ENCODE data around the gene SVEP1. TPM values are rescaled to one million over a fixed set of nuclear protein-coding genes. Genes with fewer than 3 reads are reported as not detected.

The SVEP1 gene
- total and polyA plus RNA-seq, 2 of the 13 experiments (the other 11 are each of a cell fraction or from before 2014, with no cell fraction given) = not detected

- H3K4me2 ChIP-seq (ENCODE audit: low read depth, low read length) = no peak overlapping the region
- no TSS peak for BruUV-seq (replicated peaks)
- POLR2A ChIA-PET = no interaction called here
These were observed 3.6 kb downstream of the SVEP1 start for GRCh38 chr9:110575945-110576344.

GRCh38 chr9:110575169-110575568, 4.4 kb downstream of the SVEP1 start:
- intact Hi-C loops (cut with micrococcal nuclease; ENCODE audit: unreplicated experiment) (no loop called here), in situ Hi-C loops (cut with HindIII; ENCODE audit: extremely low pct_ligation_motif_present, low pct_unique_long_range_greater_than_20kb) (no loop called here)
- peaks cover 1 to 21% of the 10 kb centered on the region in 2 experiments; a peak in 2 of 5 replicates for H3K27me3 ChIP-seq (ENCODE audit: control insufficient read depth in 1 of 2, insufficient read depth in 2 of 2, low read length in 2 of 2)
- no peak for DNase-seq (ENCODE audit: low spot score)
- no peak for ATAC-seq
- no peaks in the 10 kb centered on the region for H4K20me1 ChIP-seq (ENCODE audit: insufficient read depth, low read length)
- no TSS peak for BruUV-seq (replicated peaks)
- no peaks in the 10 kb centered on the region for H3K79me2 ChIP-seq (ENCODE audit: insufficient read depth, low read length)
- H3K27ac ChIP-seq (ENCODE audit: extremely low read length, insufficient read depth, low read length) = no peak overlapping the region
- no peak overlapping the region for H2AFZ ChIP-seq (ENCODE audit: low read length)
- ChIA-PET CTCF (ENCODE audit: low intra/inter-chr PET ratio, low total read pairs) (no interaction called here), POLR2A (no interaction called here)
- H3K9ac ChIP-seq (ENCODE audit: insufficient read depth, low read depth, low read length) = no peak overlapping the region
- H3K36me3 ChIP-seq (replicated peaks in 1 of 2; ENCODE audit: control insufficient read depth in 1 of 2, insufficient read depth in 2 of 2, low read length in 2 of 2) = no peaks in the 10 kb centered on the region
- no peaks in the 10 kb centered on the region for H3K4me1 ChIP-seq (ENCODE audit: insufficient read depth, low read length)
- no peaks in the 10 kb centered on the region for H3K9me3 ChIP-seq (ENCODE audit: low read length)
- 56% methylated on average over 5 of the region's 5 CpGs for WGBS (ENCODE audit: low lambda C conversion rate)
- no peak overlapping the region for H3K4me2 ChIP-seq (ENCODE audit: low read depth, low read length)
- no peak overlapping the region for H3K4me3 ChIP-seq (replicated peaks in 1 of 3; ENCODE audit: insufficient read depth in 1 of 3, low read depth in 2 of 3, low read length in 3 of 3)
- no peak for FAIRE-seq
- TF ChIP-seq ZSCAN30 (CRISPR knock-in tag; IDR thresholded peaks at IDR 0.05) (no peak), BHLHE40 (IDR thresholded peaks at IDR 0.05; ENCODE audit: low read length) (no peak), CEBPZ (IDR thresholded peaks at IDR 0.05; ENCODE audit: low read length) (no peak), ZFP37 (CRISPR knock-in tag; IDR thresholded peaks at IDR 0.05; ENCODE audit: borderline replicate concordance) (no peak)

More at GRCh38 chr9:110575945-110576344, 3.6 kb downstream of the SVEP1 start:
- intact Hi-C loops (cut with micrococcal nuclease; ENCODE audit: unreplicated experiment) (no loop called here), in situ Hi-C loops (cut with HindIII; ENCODE audit: extremely low pct_ligation_motif_present, low pct_unique_long_range_greater_than_20kb) (no loop called here)
- FAIRE-seq (no peak), DNase-seq (ENCODE audit: low spot score) (no peak), ATAC-seq (no peak)
- no peaks in the 10 kb centered on the region for H3K79me2 ChIP-seq (ENCODE audit: insufficient read depth, low read length)
- no peaks in the 10 kb centered on the region for H3K36me3 ChIP-seq (replicated peaks in 1 of 2; ENCODE audit: control insufficient read depth in 1 of 2, insufficient read depth in 2 of 2, low read length in 2 of 2)
- H3K9me3 ChIP-seq (ENCODE audit: low read length) = no peaks in the 10 kb centered on the region
- H3K9ac ChIP-seq (ENCODE audit: insufficient read depth, low read depth, low read length) = no peak overlapping the region
- peaks cover 1 to 28% of the 10 kb centered on the region in 2 experiments; a peak in 2 of 5 replicates for H3K27me3 ChIP-seq (ENCODE audit: control insufficient read depth in 1 of 2, insufficient read depth in 2 of 2, low read length in 2 of 2)
- H3K4me3 ChIP-seq (replicated peaks in 1 of 3; ENCODE audit: insufficient read depth in 1 of 3, low read depth in 2 of 3, low read length in 3 of 3) = no peak overlapping the region
- H2AFZ ChIP-seq (ENCODE audit: low read length) = no peak overlapping the region
- H3K4me1 ChIP-seq (ENCODE audit: insufficient read depth, low read length) = no peaks in the 10 kb centered on the region
- no peaks in the 10 kb centered on the region for H4K20me1 ChIP-seq (ENCODE audit: insufficient read depth, low read length)
- CTCF ChIA-PET (ENCODE audit: low intra/inter-chr PET ratio, low total read pairs) = no interaction called here
- TF ChIP-seq ZUFSP (CRISPR knock-in tag; IDR thresholded peaks at IDR 0.05; ENCODE audit: borderline replicate concordance) = no peak
- no peak for TF ChIP-seq ZNF329 (CRISPR knock-in tag; IDR thresholded peaks at IDR 0.05; ENCODE audit: low read depth)
- no peak for TF ChIP-seq EEA1 (CRISPR knock-in tag; IDR thresholded peaks at IDR 0.05; ENCODE audit: borderline replicate concordance)
- TF ChIP-seq ZFAT (CRISPR knock-in tag; conservative IDR thresholded peaks at IDR 0.05) = no peak
- no peak for TF ChIP-seq CENPT (CRISPR knock-in tag; IDR thresholded peaks at IDR 0.05; ENCODE audit: low read depth)
- no peak for TF ChIP-seq ZNF446 (CRISPR knock-in tag; IDR thresholded peaks at IDR 0.05)
- no peak for TF ChIP-seq ESRRA (CRISPR knock-in tag; IDR thresholded peaks at IDR 0.05; ENCODE audit: low read depth)
- no peak for TF ChIP-seq MIER2 (CRISPR knock-in tag; IDR thresholded peaks at IDR 0.05)
- TF ChIP-seq ZNF83 (CRISPR knock-in tag; IDR thresholded peaks at IDR 0.05; ENCODE audit: borderline replicate concordance) = no peak
- TF ChIP-seq RXRB (CRISPR knock-in tag; IDR thresholded peaks at IDR 0.05; ENCODE audit: borderline replicate concordance) = no peak
- no peak for TF ChIP-seq MLLT10 (CRISPR knock-in tag; IDR thresholded peaks at IDR 0.05)
- no peak for TF ChIP-seq ZNF790 (CRISPR knock-in tag; IDR thresholded peaks at IDR 0.05; ENCODE audit: borderline replicate concordance)
- no peak overlapping the region for H3K27ac ChIP-seq (ENCODE audit: extremely low read length, insufficient read depth, low read length)

Measured in HepG2 (cell line).